ENCODE results near the gene CD79B. TPM values are rescaled to one million over a fixed set of nuclear protein-coding genes. Genes with fewer than 3 reads are reported as not detected.

The CD79B gene
- total and polyA plus RNA-seq, 4 donors, result 1.8 to 8.7 (median 5.0) TPM

GRCh38 chr17:63928172-63928666, 3.9 kb downstream of the CD79B start:
- no peaks in the 10 kb centered on the region for H3K36me3 ChIP-seq (ENCODE audit: control insufficient read depth in 4 of 4, insufficient read depth in 4 of 4, low read length in 4 of 4)
- H3K4me1 ChIP-seq (ENCODE audit: control insufficient read depth in 5 of 5, insufficient read depth in 5 of 5, low read length in 5 of 5), result peaks cover 0 to 5% (median 0%) of the 10 kb centered on the region in 5 donors
- H3K9me3 ChIP-seq (ENCODE audit: control insufficient read depth in 4 of 4, insufficient read depth in 3 of 4, low read length in 3 of 4), result no peaks in the 10 kb centered on the region
- H3K27me3 ChIP-seq (ENCODE audit: control insufficient read depth in 3 of 3, insufficient read depth in 3 of 3, low read length in 2 of 3), result no peaks in the 10 kb centered on the region
- H3K27ac ChIP-seq (ENCODE audit: low read depth in 1 of 2, low read length in 1 of 2), result no peak overlapping the region
- TF ChIP-seq CTCF (IDR thresholded peaks at IDR 0.05; ENCODE audit: control extremely low read depth, extremely low read depth), result no peak
- H3K9ac ChIP-seq (ENCODE audit: insufficient read depth in 1 of 2, low read length in 2 of 2), result no peak overlapping the region
- 84 to 89% methylated on average over 9 to 10 of the region's 10 CpGs for WGBS, 2 donors
- ATAC-seq (ENCODE audit: insufficient read depth, low FRiP score) (no peak), DNase-seq (no peak)
- no peak overlapping the region for H3K4me3 ChIP-seq

GRCh38 chr17:63927464-63928171, 4.5 kb downstream of the CD79B start:
- Histone ChIP-seq H3K36me3 (ENCODE audit: control insufficient read depth in 4 of 4, insufficient read depth in 4 of 4, low read length in 4 of 4) (no peaks in the 10 kb centered on the region), H3K4me1 (ENCODE audit: control insufficient read depth in 5 of 5, insufficient read depth in 5 of 5, low read length in 5 of 5) (peaks cover 0 to 5% (median 0%) of the 10 kb centered on the region in 5 donors), H3K9me3 (ENCODE audit: control insufficient read depth in 4 of 4, insufficient read depth in 3 of 4, low read length in 3 of 4) (no peaks in the 10 kb centered on the region), H3K27me3 (ENCODE audit: control insufficient read depth in 3 of 3, insufficient read depth in 3 of 3, low read length in 2 of 3) (no peaks in the 10 kb centered on the region), H3K27ac (ENCODE audit: low read depth in 1 of 2, low read length in 1 of 2) (no peak overlapping the region), H3K4me3 (no peak overlapping the region), H3K9ac (ENCODE audit: insufficient read depth in 1 of 2, low read length in 2 of 2) (no peak overlapping the region)
- ATAC-seq (ENCODE audit: insufficient read depth, low FRiP score) (no peak), DNase-seq (no peak)
- 75 to 82% methylated on average over 8 of the region's 8 CpGs for whole genome bisulfite sequencing, 2 donors
- TF ChIP-seq CTCF (IDR thresholded peaks at IDR 0.05; ENCODE audit: control extremely low read depth, extremely low read depth), result no peak

- 93 to 96% methylated on average over 2 of the region's 2 CpGs for WGBS, 2 donors
- no peak overlapping the region for H3K9ac ChIP-seq (ENCODE audit: insufficient read depth in 1 of 2, low read length in 2 of 2)
- no peak for TF ChIP-seq CTCF (IDR thresholded peaks at IDR 0.05; ENCODE audit: control extremely low read depth, extremely low read depth)
- no peaks in the 10 kb centered on the region for H3K36me3 ChIP-seq (ENCODE audit: control insufficient read depth in 4 of 4, insufficient read depth in 4 of 4, low read length in 4 of 4)
- ATAC-seq (ENCODE audit: insufficient read depth, low FRiP score) (no peak), DNase-seq (no peak)
- H3K4me1 ChIP-seq (ENCODE audit: control insufficient read depth in 5 of 5, insufficient read depth in 5 of 5, low read length in 5 of 5), result peaks cover 0 to 5% (median 0%) of the 10 kb centered on the region in 5 donors
- no peak overlapping the region for H3K4me3 ChIP-seq
- H3K9me3 ChIP-seq (ENCODE audit: control insufficient read depth in 4 of 4, insufficient read depth in 3 of 4, low read length in 3 of 4), result no peaks in the 10 kb centered on the region
- no peaks in the 10 kb centered on the region for H3K27me3 ChIP-seq (ENCODE audit: control insufficient read depth in 3 of 3, insufficient read depth in 3 of 3, low read length in 2 of 3)
- no peak overlapping the region for H3K27ac ChIP-seq (ENCODE audit: low read depth in 1 of 2, low read length in 1 of 2)
These were observed 6.0 kb downstream of the CD79B start for GRCh38 chr17:63926164-63926563.
